CD14-positive monocyte (primary cell): ENCODE measurements around the gene TAS2R50. TPM values are rescaled to one million over a fixed set of nuclear protein-coding genes. Genes with fewer than 3 reads are reported as not detected.

Experiments
- DNase-seq, 3 donors: peaks; one replicate each; pipeline ENCODE4 v3.0.0-alpha.2; 2011 to 2022
- H2AFZ ChIP-seq: 2 replicates; pipeline ENCODE4 v1.6.0; 2012; ENCODE audit warnings: mild to moderate bottlenecking, low read depth, low read length, inconsistent platforms; ENCODE audit not compliant: insufficient read depth, poor library complexity, severe bottlenecking
- H3K27ac ChIP-seq, 2 donors: 1 replicate in 1 of 2; 2 replicates in 1 of 2; pipeline ENCODE4 v1.5.1; 2012 to 2013; ENCODE audit warnings: low read length in 2 of 2, control low read depth in 1 of 2, inconsistent platforms in 1 of 2, low read depth in 1 of 2, mild to moderate bottlenecking in 1 of 2
- H3K27me3 ChIP-seq, 2 donors: one replicate each; pipeline versions ENCODE4 v1.6.0 to v1.6.1; 2011 to 2013; ENCODE audit warnings: low read length in 2 of 2; ENCODE audit not compliant: control insufficient read depth in 2 of 2, insufficient read depth in 2 of 2
- H3K36me3 ChIP-seq, 2 donors: replicated peaks in 1 of 2; 1 replicate in 1 of 2; 2 replicates in 1 of 2; pipeline versions ENCODE4 v1.5.1 to v1.6.1; 2012 to 2013; ENCODE audit warnings: low read length in 2 of 2, control low read depth in 1 of 2, inconsistent platforms in 1 of 2, mild to moderate bottlenecking in 1 of 2; ENCODE audit not compliant: insufficient read depth in 2 of 2, control insufficient read depth in 1 of 2
- H3K4me1 ChIP-seq, 2 donors: 1 replicate in 1 of 2; 2 replicates in 1 of 2; pipeline versions ENCODE4 v1.5.1 to v1.6.1; 2012 to 2013; ENCODE audit warnings: low read length in 2 of 2, control low read depth in 1 of 2, inconsistent platforms in 1 of 2, mild to moderate bottlenecking in 1 of 2, moderate library complexity in 1 of 2; ENCODE audit not compliant: insufficient read depth in 2 of 2, control insufficient read depth in 1 of 2
- H3K4me2 ChIP-seq: replicated peaks from 2 replicates; pipeline ENCODE3; 2012; ENCODE audit warnings: low read length, moderate library complexity, mild to moderate bottlenecking; ENCODE audit not compliant: poor library complexity, severe bottlenecking; ENCODE audit errors: extremely low read depth
- H3K4me3 ChIP-seq, 3 experiments: fragments of 200-600 bp in 1 of 3; sonication (generic) in 1 of 3; replicated peaks in 1 of 3; 1 replicate in 2 of 3; 2 replicates in 1 of 3; pipeline ENCODE4 v1.5.1; 2011 to 2013; ENCODE audit warnings: low read length in 3 of 3, mild to moderate bottlenecking in 3 of 3, control low read depth in 2 of 3, low read depth in 2 of 3, inconsistent platforms in 1 of 3, moderate library complexity in 1 of 3
- H3K79me2 ChIP-seq: 2 replicates; pipeline ENCODE4 v1.6.0; 2012; ENCODE audit warnings: mild to moderate bottlenecking, control low read depth, inconsistent platforms, low read length, moderate library complexity; ENCODE audit not compliant: insufficient read depth
- H3K9ac ChIP-seq: 2 replicates; pipeline ENCODE4 v1.6.0; 2017; ENCODE audit warnings: low read length, mild to moderate bottlenecking; ENCODE audit not compliant: insufficient read depth, poor library complexity, severe bottlenecking
- H3K9me3 ChIP-seq, 2 donors: replicated peaks in 1 of 2; 1 replicate in 1 of 2; 2 replicates in 1 of 2; pipeline versions ENCODE4 v1.5.1 to v1.6.1; 2012 to 2013; ENCODE audit warnings: low read length in 2 of 2, control low read depth in 1 of 2; ENCODE audit not compliant: control insufficient read depth in 1 of 2, insufficient read depth in 1 of 2
- H4K20me1 ChIP-seq: 2 replicates; pipeline ENCODE4 v1.6.0; 2012; ENCODE audit warnings: mild to moderate bottlenecking, low read length, control low read depth, moderate library complexity; ENCODE audit not compliant: insufficient read depth
- H3K27ac Mint-ChIP-seq, 7 donors: one replicate each; pipeline ENCODE4 v1.8.0; 2020; ENCODE audit warnings: mild to moderate bottlenecking in 7 of 7, mixed read lengths in 7 of 7, moderate library complexity in 6 of 7, inconsistent platforms in 2 of 7
- H3K27me3 Mint-ChIP-seq, 3 donors: one replicate each; pipeline ENCODE4 v1.8.0; 2021 to 2022; ENCODE audit warnings: low read depth in 3 of 3, mild to moderate bottlenecking in 3 of 3, mixed read lengths in 3 of 3, moderate library complexity in 3 of 3, inconsistent platforms in 1 of 3
- H3K36me3 Mint-ChIP-seq, 2 donors: one replicate each; pipeline ENCODE4 v1.8.0; 2020; ENCODE audit warnings: mixed read lengths in 2 of 2, inconsistent platforms in 1 of 2, mild to moderate bottlenecking in 1 of 2
- H3K4me1 Mint-ChIP-seq: one replicate; pipeline ENCODE4 v1.8.0; 2020; ENCODE audit warnings: mild to moderate bottlenecking, mixed read lengths
- H3K4me3 Mint-ChIP-seq, 2 donors: one replicate each; pipeline ENCODE4 v1.8.0; 2020; ENCODE audit warnings: mild to moderate bottlenecking in 2 of 2, mixed read lengths in 2 of 2, moderate library complexity in 1 of 2
- H3K9me3 Mint-ChIP-seq, 7 donors: one replicate each; pipeline ENCODE4 v1.8.0; 2020 to 2022; ENCODE audit warnings: mixed read lengths in 7 of 7, mild to moderate bottlenecking in 6 of 7, moderate library complexity in 6 of 7, inconsistent platforms in 2 of 7
- CTCF ChIP-seq: fragments of 200-600 bp; IDR thresholded peaks from one replicate; pipeline ENCODE4 v1.8.0; 2022; ENCODE audit warnings: antibody characterized with exemption, mild to moderate bottlenecking
- WGBS: methylation state at CpG from one replicate; pipeline ENCODE4 v1.1.5; 2013; ENCODE audit warnings: missing lambda C conversion rate; ENCODE audit not compliant: insufficient coverage; 5-methylcytosine and 5-hydroxymethylcytosine counted together
- intact Hi-C, 2 donors: fragments of 100-400 bp; cut with micrococcal nuclease; formaldehyde crosslinking; loops; one replicate each; pipeline versions ENCODE4 v1.15.0 to v1.15.1; 2023
- polyA plus RNA-seq, 3 donors: library from polyadenylated mRNA; depleted of rRNA in 1 of 3; unstranded in 2 of 3; stranded (reverse) in 1 of 3; fragments of 300-500 nt in 2 of 3; fragments of >200 nt in 1 of 3; fragmentation: Illumina TruSeq in 2 of 3; gene quantifications; 1 replicate in 2 of 3; 2 replicates in 1 of 3; pipeline ENCODE4 v1.2.3, GENCODE V29; 2012 to 2021

Gene TAS2R50
- polyA plus RNA-seq, 3 donors: 0.27 TPM; not detected in 2

- Histone ChIP-seq H3K36me3 (peaks cover 0 to 3% of the 10 kb centered on the region in 2 donors), H3K9me3 (peaks cover 0 to 2% of the 10 kb centered on the region in 2 donors), H3K9ac (no peak overlapping the region), H3K27ac (no peak overlapping the region), H4K20me1 (no peaks in the 10 kb centered on the region), H3K27me3 (no peaks in the 10 kb centered on the region), H3K79me2 (no peaks in the 10 kb centered on the region), H3K4me2 (no peak overlapping the region), H2AFZ (no peak overlapping the region), H3K4me3 (no peak overlapping the region), H3K4me1 (no peaks in the 10 kb centered on the region)
- WGBS: no CpG with 5 or more reads among the region's 2 CpGs
- TF ChIP-seq CTCF: no peak
- DNase-seq: no peak
- Mint-ChIP-seq H3K4me1 (no peaks in the 10 kb centered on the region), H3K9me3 (peaks cover 0 to 7% (median 3%) of the 10 kb centered on the region in 7 donors), H3K27me3 (peaks cover 0 to 1% (median 1%) of the 10 kb centered on the region in 3 donors), H3K4me3 (no peak overlapping the region), H3K36me3 (peaks cover 2 to 5% of the 10 kb centered on the region in 2 donors), H3K27ac (no peak overlapping the region)
- intact Hi-C loops: no loop called here
Observed at GRCh38 chr12:10989107-10989506, 2.4 kb upstream of the TAS2R50 start.

GRCh38 chr12:10982244-10982643 is 4.5 kb downstream of the TAS2R50 start:
- Histone ChIP-seq H3K79me2 (no peaks in the 10 kb centered on the region), H3K9me3 (no peaks in the 10 kb centered on the region), H3K4me1 (no peaks in the 10 kb centered on the region), H2AFZ (no peak overlapping the region), H3K36me3 (no peaks in the 10 kb centered on the region), H3K27ac (no peak overlapping the region), H3K27me3 (no peaks in the 10 kb centered on the region), H4K20me1 (no peaks in the 10 kb centered on the region), H3K4me3 (no peak overlapping the region), H3K9ac (no peak overlapping the region), H3K4me2 (no peak overlapping the region)
- intact Hi-C loops: no loop called here
- Mint-ChIP-seq H3K27me3 (no peaks in the 10 kb centered on the region), H3K4me1 (no peaks in the 10 kb centered on the region), H3K4me3 (no peak overlapping the region), H3K36me3 (peaks cover 0 to 3% of the 10 kb centered on the region in 2 donors), H3K9me3 (peaks cover 0 to 2% (median 0%) of the 10 kb centered on the region in 7 donors), H3K27ac (no peak overlapping the region)
- 100% methylated on average over 1 of the region's 5 CpGs for WGBS
- TF ChIP-seq CTCF: no peak
- DNase-seq: no peak
